HepG2 (cell line): ENCODE data around the gene TXNL4A. TPM values are rescaled to one million over a fixed set of nuclear protein-coding genes. Genes with fewer than 3 reads are reported as not detected.
A peak's percentile ranks its signal among the peaks of the same experiment; 100 is the strongest.

Experiments
- GABPB1 ChIP-seq: IDR thresholded peaks from 2 replicates; pipeline ENCODE4 v1.6.1; 2016; ENCODE audit warnings: mild to moderate bottlenecking, missing genetic modification reagents, moderate library complexity, missing compliant biosample characterization
- IRX3 ChIP-seq: sonication (generic); formaldehyde crosslinking; IDR thresholded peaks from 2 replicates; pipeline ENCODE4 v1.8.1; 2023; ENCODE audit warnings: mild to moderate bottlenecking, low read depth, missing genetic modification reagents, borderline replicate concordance
- KDM5B ChIP-seq: sonication (generic); formaldehyde crosslinking; IDR thresholded peaks from 2 replicates; pipeline ENCODE4 v1.4.0; 2020; ENCODE audit warnings: missing genetic modification reagents, mild to moderate bottlenecking, borderline replicate concordance
- KDM6A ChIP-seq: IDR thresholded peaks from 2 replicates; pipeline ENCODE4 v1.6.1; 2016; ENCODE audit warnings: low read depth
- NCOA2 ChIP-seq: sonication (generic); formaldehyde crosslinking; IDR thresholded peaks from 2 replicates; pipeline ENCODE4 v1.8.0; 2022; ENCODE audit warnings: inconsistent platforms
- NFIC ChIP-seq: IDR thresholded peaks from 2 replicates; pipeline ENCODE4 v1.6.1; 2012; ENCODE audit warnings: mild to moderate bottlenecking, low read length, inconsistent platforms
- NR2C2 ChIP-seq: sonication (generic); formaldehyde crosslinking; IDR thresholded peaks from 2 replicates; pipeline ENCODE4 v1.4.0; 2020; ENCODE audit warnings: missing genetic modification reagents, mild to moderate bottlenecking, moderate library complexity, borderline replicate concordance
- PITX1 ChIP-seq: sonication (generic); formaldehyde crosslinking; IDR thresholded peaks from 2 replicates; pipeline ENCODE4 v1.5.1; 2020; ENCODE audit warnings: mild to moderate bottlenecking, missing genetic modification reagents
- SKI ChIP-seq: fragments of 450-650 bp; IDR thresholded peaks from one replicate; pipeline ENCODE4 v1.6.1; 2018; ENCODE audit warnings: mild to moderate bottlenecking; ENCODE audit not compliant: partially characterized antibody
- SOX6 ChIP-seq, 2 experiments: fragments of 450-650 bp in 1 of 2; sonication (generic) in 1 of 2; formaldehyde crosslinking in 1 of 2; IDR thresholded peaks; 2 replicates each; pipeline versions ENCODE4 v1.4.0 to v1.6.1; 2017 to 2020; ENCODE audit warnings: antibody characterized with exemption in 1 of 2, mild to moderate bottlenecking in 1 of 2, missing genetic modification reagents in 1 of 2
- TFAP4 ChIP-seq: sonication (generic); IDR thresholded peaks from 2 replicates; pipeline ENCODE4 v1.6.1; 2016; ENCODE audit warnings: low read depth, borderline replicate concordance
- YY1 ChIP-seq: IDR thresholded peaks from 2 replicates; pipeline ENCODE4 v1.6.1; 2011; ENCODE audit warnings: low read length, low read depth, moderate library complexity, mild to moderate bottlenecking; ENCODE audit not compliant: insufficient read depth, insufficient replicate concordance
- ZBTB4 ChIP-seq: sonication (generic); formaldehyde crosslinking; IDR thresholded peaks from 2 replicates; pipeline ENCODE4 v1.4.0; 2020; ENCODE audit warnings: missing genetic modification reagents, mild to moderate bottlenecking, borderline replicate concordance
- ZNF317 ChIP-seq: sonication (generic); formaldehyde crosslinking; IDR thresholded peaks from 2 replicates; pipeline ENCODE4 v1.5.0; 2020; ENCODE audit warnings: mild to moderate bottlenecking, missing genetic modification reagents
- ZNF318 ChIP-seq: sonication (generic); formaldehyde crosslinking; IDR thresholded peaks from 2 replicates; pipeline ENCODE4 v1.4.0; 2020; ENCODE audit warnings: mild to moderate bottlenecking, missing genetic modification reagents
- ZNF329 ChIP-seq: sonication (generic); formaldehyde crosslinking; IDR thresholded peaks from 2 replicates; pipeline ENCODE4 v1.9.0; 2021; ENCODE audit warnings: low read depth, mild to moderate bottlenecking, missing genetic modification reagents
- polyA plus RNA-seq, 8 experiments: library from polyadenylated mRNA; depleted of rRNA in 3 of 8; stranded (reverse) in 7 of 8; unstranded in 1 of 8; fragments of >200 nt; fragmentation: Illumina TruSeq in 4 of 8; extraction: Trizol in 4 of 8; gene quantifications; 2 replicates each; pipeline versions ENCODE4 v1.2.1 to v1.2.3, GENCODE V29; 2011 to 2016; ENCODE audit warnings: low read depth in 4 of 8, missing spikeins in 1 of 8, mixed read lengths in 1 of 8; ENCODE audit not compliant: insufficient read depth in 1 of 8
- total RNA-seq, 5 experiments: library from RNA; depleted of rRNA; stranded (reverse); fragments of >200 nt; fragmentation: Illumina TruSeq; extraction: Trizol; gene quantifications; 2 replicates each; pipeline ENCODE4 v1.2.3, GENCODE V29; 2016; ENCODE audit warnings: low read depth in 1 of 5

TXNL4A gene
- total and polyA plus RNA-seq, 2 of the 13 experiments (the other 11 are each of a cell fraction or from before 2014, with no cell fraction given) = 172 to 202 TPM

- TF ChIP-seq ZNF329 (CRISPR knock-in tag) (no peak), ZNF318 (CRISPR knock-in tag) (no peak), IRX3 (CRISPR knock-in tag) (no peak), NCOA2 (CRISPR knock-in tag) (peak; percentile 60; the same call in 1 of the 2 replicates), NR2C2 (CRISPR knock-in tag) (peak; percentile 44; the same call in 1 of the 2 replicates), PITX1 (CRISPR knock-in tag) (peak; percentile 35; the same call in 1 of the 2 replicates), SKI (peak; percentile 39), KDM5B (0 out of 2 replicates have a peak, but pooled peaks have one; percentile 32), TFAP4 (no peak), YY1 (no peak), SOX6 (IDR thresholded peaks at IDR 0.05) (no peak), SOX6 (CRISPR knock-in tag; IDR thresholded peaks at IDR 0.05) (peak; percentile 47), ZBTB4 (CRISPR knock-in tag) (peak; percentile 27; the same call in 1 of the 2 replicates), GABPB1 (peak; percentile 47), KDM6A (CRISPR knock-in tag) (peak; percentile 52; the same call in 1 of the 2 replicates), ZNF317 (CRISPR knock-in tag) (0 out of 2 replicates have a peak, but pooled peaks have one; percentile 47), NFIC (0 out of 2 replicates have a peak, but pooled peaks have one; percentile 36)
Observed at GRCh38 chr18:79947881-79948610, 40.3 kb downstream of the TXNL4A start (continued).
